Activated B cell treated with CpG ODN at 0.5 μM for 24 hours (primary cell): Measurements from ENCODE around the gene KRTAP4-3. TPM values are rescaled to one million over a fixed set of nuclear protein-coding genes. Genes with fewer than 3 reads are reported as not detected.
"Not testable (repeated sequence)": the region's sequence is repeated elsewhere in the genome, so short reads cannot be mapped to it uniquely, and the experiment has no call there.

Source experiments
- ATAC-seq: fragments of 200-7000 bp; cut with Tn5 transposase; one replicate; pipeline ENCODE4 v1.10.0; 2021; ENCODE audit warnings: low read depth, mild to moderate bottlenecking, moderate library complexity
- CTCF ChIA-PET: fragments of 350-600 bp; sonication (Branson Sonifier 250); formaldehyde crosslinking; loops from one replicate; lab custom pipeline; 2021; ENCODE audit warnings: antibody characterized with exemption; lab: Charles Lee
- POLR2A ChIA-PET: fragments of 350-600 bp; sonication (Branson Sonifier 250); formaldehyde crosslinking; loops from one replicate; lab custom pipeline; 2021; ENCODE audit warnings: antibody characterized with exemption; lab: Charles Lee
- DNase-seq: peaks from one replicate; pipeline ENCODE4 v3.0.0; 2022
- H3K27ac Mint-ChIP-seq: one replicate; pipeline ENCODE4 v1.8.0; 2020; ENCODE audit warnings: mixed read lengths
- H3K27me3 Mint-ChIP-seq: one replicate; pipeline ENCODE4 v1.8.0; 2021; ENCODE audit warnings: mixed read lengths
- H3K36me3 Mint-ChIP-seq: one replicate; pipeline ENCODE4 v1.8.0; 2021; ENCODE audit warnings: low read depth, mixed read lengths
- H3K4me1 Mint-ChIP-seq: one replicate; pipeline ENCODE4 v1.8.0; 2021; ENCODE audit warnings: mixed read lengths
- H3K4me3 Mint-ChIP-seq: one replicate; pipeline ENCODE4 v1.8.0; 2020; ENCODE audit warnings: mild to moderate bottlenecking, mixed read lengths
- H3K9me3 Mint-ChIP-seq: one replicate; pipeline ENCODE4 v1.8.0; 2020; ENCODE audit warnings: mixed read lengths
- CTCF ChIP-seq: fragments of 200-600 bp; IDR thresholded peaks from one replicate; pipeline ENCODE4 v1.8.0; 2022; ENCODE audit warnings: antibody characterized with exemption, mild to moderate bottlenecking
- intact Hi-C: fragments of 100-400 bp; cut with micrococcal nuclease; formaldehyde crosslinking; loops from one replicate; pipeline ENCODE4 v1.15.1; 2024
- total RNA-seq: library from RNA; stranded (reverse); gene quantifications from 2 replicates; pipeline ENCODE4 v1.2.3, GENCODE V29; 2022

The KRTAP4-3 gene
- total RNA-seq, 1 donor from 2014 or later = not detected

GRCh38 chr17:41147531-41148204 lies 20.4 kb downstream of the KRTAP4-3 start:
- Mint-ChIP-seq H3K27ac (no peak overlapping the region), H3K4me1 (no peaks in the 10 kb centered on the region), H3K36me3 (peaks cover 4% of the 10 kb centered on the region), H3K4me3 (no peak overlapping the region), H3K27me3 (peaks cover 1% of the 10 kb centered on the region), H3K9me3 (peaks cover 13% of the 10 kb centered on the region)
- POLR2A ChIA-PET = no interaction called here
- intact Hi-C loops = no loop called here
- ATAC-seq (no peak), DNase-seq (no peak)
- TF ChIP-seq CTCF = no peak
- CTCF ChIA-PET = no interaction called here

GRCh38 chr17:41145261-41145660 lies 22.8 kb downstream of the KRTAP4-3 start:
- TF ChIP-seq CTCF = no peak
- peaks cover 3% of the 10 kb centered on the region for H3K27me3 Mint-ChIP-seq
- CTCF ChIA-PET = no interaction called here
- H3K4me3 Mint-ChIP-seq = no peak overlapping the region
- peaks cover 4% of the 10 kb centered on the region for H3K36me3 Mint-ChIP-seq
- intact Hi-C loops = no loop called here
- ATAC-seq = no peak
- no peak for DNase-seq
- no peaks in the 10 kb centered on the region for H3K4me1 Mint-ChIP-seq
- peaks cover 24% of the 10 kb centered on the region for H3K9me3 Mint-ChIP-seq
- H3K27ac Mint-ChIP-seq = no peak overlapping the region
- POLR2A ChIA-PET = no interaction called here

- no peak for DNase-seq
- TF ChIP-seq CTCF = no peak
- peaks cover 4% of the 10 kb centered on the region for H3K36me3 Mint-ChIP-seq
- ChIA-PET POLR2A (no interaction called here), CTCF (no interaction called here)
- no peaks in the 10 kb centered on the region for H3K4me1 Mint-ChIP-seq
- H3K4me3 Mint-ChIP-seq = no peak overlapping the region
- no peak for ATAC-seq
- no peak overlapping the region for H3K27ac Mint-ChIP-seq
- H3K9me3 Mint-ChIP-seq = peaks cover 24% of the 10 kb centered on the region
- peaks cover 3% of the 10 kb centered on the region for H3K27me3 Mint-ChIP-seq
- intact Hi-C loops = no loop called here
Measured at GRCh38 chr17:41144846-41145245, 23.2 kb downstream of the KRTAP4-3 start.

GRCh38 chr17:41141361-41141760 lies 26.7 kb downstream of the KRTAP4-3 start:
- Mint-ChIP-seq H3K4me1 (no peaks in the 10 kb centered on the region), H3K4me3 (no peak overlapping the region), H3K36me3 (peaks cover 7% of the 10 kb centered on the region), H3K27ac (no peak overlapping the region), H3K9me3 (peaks cover 36% of the 10 kb centered on the region), H3K27me3 (peaks cover 12% of the 10 kb centered on the region)
- CTCF ChIA-PET = no interaction called here
- DNase-seq (no peak), ATAC-seq (no peak)
- intact Hi-C loops = no loop called here
- POLR2A ChIA-PET = no interaction called here
- TF ChIP-seq CTCF = no peak

- DNase-seq = no peak
- POLR2A ChIA-PET = no interaction called here
- H3K4me1 Mint-ChIP-seq = no peaks in the 10 kb centered on the region
Measured at GRCh38 chr17:41140360-41141131, 27.5 kb downstream of the KRTAP4-3 start, which contains the start of gene KRTAP4-6. Gene KRTAP4-6, minus strand, starts transcription at chr17:41140544. Its CDS starts 57 bp downstream, at chr17:41140487.

GRCh38 chr17:41139865-41140264 lies 28.2 kb downstream of the KRTAP4-3 start:
- POLR2A ChIA-PET, DNase-seq, H3K4me3 Mint-ChIP-seq, ATAC-seq, H3K36me3 Mint-ChIP-seq, H3K27ac Mint-ChIP-seq, H3K4me1 Mint-ChIP-seq, CTCF ChIA-PET, intact Hi-C loops: not testable (repeated sequence)
- H3K9me3 Mint-ChIP-seq = peaks cover 36% of the 10 kb centered on the region
- H3K27me3 Mint-ChIP-seq = peaks cover 12% of the 10 kb centered on the region

More at GRCh38 chr17:41140360-41141131, 27.5 kb downstream of the KRTAP4-3 start, which contains the start of gene KRTAP4-6:
- Mint-ChIP-seq H3K36me3 (peaks cover 7% of the 10 kb centered on the region), H3K27ac (no peak within 1 kb of the TSS), H3K4me3 (no peak within 1 kb of the TSS), H3K9me3 (peaks cover 36% of the 10 kb centered on the region), H3K27me3 (peaks cover 12% of the 10 kb centered on the region)
- intact Hi-C loops = no loop called here
- no peak for TF ChIP-seq CTCF
- ATAC-seq = no peak
- CTCF ChIA-PET = no interaction called here
